SK-N-SH (cell line): ENCODE data around the gene ARHGAP23.

Source experiments
- CHD2 ChIP-seq: fragments of 150-350 bp; IDR thresholded peaks from 2 replicates; pipeline ENCODE4 v1.6.1; 2018; ENCODE audit warnings: low read length; ENCODE audit not compliant: partially characterized antibody
- CTCF ChIP-seq: fragments of 200-600 bp; sonication (generic); IDR thresholded peaks from 2 replicates; pipeline ENCODE4 v1.6.1; 2017; ENCODE audit warnings: antibody characterized with exemption, mild to moderate bottlenecking, moderate library complexity
- ELF1 ChIP-seq: IDR thresholded peaks from 2 replicates; pipeline ENCODE4 v1.4.0; 2012
- EP300 ChIP-seq, 2 experiments: IDR thresholded peaks; 2 replicates each; pipeline versions ENCODE4 v1.4.0 to v1.6.1; 2012; ENCODE audit warnings: borderline replicate concordance in 1 of 2, low read depth in 1 of 2, low read length in 1 of 2
- GABPA ChIP-seq: IDR thresholded peaks from 2 replicates; pipeline ENCODE4 v1.4.0; 2012; ENCODE audit warnings: low read depth, mild to moderate bottlenecking
- JUND ChIP-seq: IDR thresholded peaks from 2 replicates; pipeline ENCODE4 v1.4.0; 2012
- MEF2A ChIP-seq: IDR thresholded peaks from 2 replicates; pipeline ENCODE4 v1.4.0; 2012; ENCODE audit warnings: low read depth, borderline replicate concordance
- NFIC ChIP-seq: IDR thresholded peaks from 2 replicates; pipeline ENCODE4 v1.4.0; 2012; ENCODE audit warnings: borderline replicate concordance
- POLR2AphosphoS5 ChIP-seq: IDR thresholded peaks from 2 replicates; pipeline ENCODE4 v1.6.1; 2012; ENCODE audit warnings: low read depth, low read length
- RFX5 ChIP-seq: IDR thresholded peaks from 2 replicates; pipeline ENCODE4 v1.6.1; 2012; ENCODE audit warnings: mild to moderate bottlenecking, improper control_type of control experiment, low read length
- SIN3A ChIP-seq: IDR thresholded peaks from 2 replicates; pipeline ENCODE4 v1.6.1; 2012; ENCODE audit warnings: low read depth, mild to moderate bottlenecking, low read length, moderate library complexity, borderline replicate concordance

DNA sequence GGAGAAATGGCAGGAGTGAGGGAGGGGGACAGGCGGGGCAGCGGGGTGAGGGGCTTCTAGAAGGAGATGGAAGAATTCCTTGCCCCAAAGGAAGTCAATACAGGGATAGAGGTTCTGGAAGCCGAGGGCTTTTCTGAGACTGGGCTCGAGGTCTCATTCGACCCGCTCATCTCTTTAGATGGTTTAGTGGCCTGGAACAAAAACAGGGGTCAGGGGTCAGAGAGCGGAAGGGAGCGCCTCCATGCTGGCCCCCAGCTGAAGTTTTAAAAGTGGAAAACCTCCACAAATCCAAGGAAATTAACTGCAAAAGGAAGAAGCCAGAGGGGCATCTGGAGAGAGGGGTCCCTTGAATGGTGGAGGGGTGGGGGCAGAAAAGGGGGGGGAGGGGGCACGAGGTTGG, 105.0 kb downstream of the ARHGAP23 start:
- TF ChIP-seq NFIC (no peak), EP300 (IDR thresholded peaks at IDR 0.05; ENCODE audit: borderline replicate concordance in 1 of 2, low read depth in 1 of 2, low read length in 1 of 2) (no peak), GABPA (no peak), POLR2AphosphoS5 (no peak), MEF2A (no peak), CTCF (no peak), ELF1 (no peak), JUND (no peak), RFX5 (no peak), SIN3A (no peak), CHD2 (no peak)
